Stimulated activated naive B cell treated with anti-CD40 and anti-IgM and Interleukin-4, amounts not matched to agents 10 μg/mL and 1 μg/mL and 100 μg/mL, for 72 hours (primary cell): Measurements from ENCODE around the gene C1QTNF4.

ENCODE experiments used
- ATAC-seq, 2 donors: fragments of 150-1000 bp; cut with Tn5 transposase; replicated peaks; 2 replicates each; pipeline ENCODE4 v1.10.0; 2021; ENCODE audit warnings: moderate library complexity in 1 of 2
- DNase-seq: peaks from one replicate; pipeline ENCODE4 v3.0.0; 2021
- H3K27ac Mint-ChIP-seq: one replicate; pipeline ENCODE4 v1.8.0; 2022; ENCODE audit warnings: mild to moderate bottlenecking, mixed read lengths
- H3K27me3 Mint-ChIP-seq, 2 donors: one replicate each; pipeline ENCODE4 v1.8.0; 2022; ENCODE audit warnings: mixed read lengths in 2 of 2
- H3K36me3 Mint-ChIP-seq, 2 donors: one replicate each; pipeline ENCODE4 v1.8.0; 2022; ENCODE audit warnings: mixed read lengths in 2 of 2, mild to moderate bottlenecking in 1 of 2
- H3K4me1 Mint-ChIP-seq, 2 donors: one replicate each; pipeline ENCODE4 v1.8.0; 2022; ENCODE audit warnings: mixed read lengths in 2 of 2, mild to moderate bottlenecking in 1 of 2
- H3K4me3 Mint-ChIP-seq, 2 donors: one replicate each; pipeline ENCODE4 v1.8.0; 2022; ENCODE audit warnings: mild to moderate bottlenecking in 2 of 2, mixed read lengths in 2 of 2, moderate library complexity in 1 of 2
- H3K9me3 Mint-ChIP-seq, 2 donors: one replicate each; pipeline ENCODE4 v1.8.0; 2022; ENCODE audit warnings: mixed read lengths in 2 of 2, mild to moderate bottlenecking in 1 of 2

C1QTNF4 gene

GRCh38 chr11:47609675-47610074 lies 15.5 kb upstream of the C1QTNF4 start:
- no peak overlapping the region for H3K27ac Mint-ChIP-seq
- DNase-seq, result no peak
- peaks cover 9 to 23% of the 10 kb centered on the region in 2 donors for H3K4me1 Mint-ChIP-seq
- no peak overlapping the region for H3K4me3 Mint-ChIP-seq
- ATAC-seq, result no peak
- no peaks in the 10 kb centered on the region for H3K27me3 Mint-ChIP-seq
- no peaks in the 10 kb centered on the region for H3K9me3 Mint-ChIP-seq
- peaks cover 0 to 20% of the 10 kb centered on the region in 2 donors for H3K36me3 Mint-ChIP-seq

GRCh38 chr11:47607380-47607779 lies 13.2 kb upstream of the C1QTNF4 start:
- H3K36me3 Mint-ChIP-seq, result peaks cover 0 to 20% of the 10 kb centered on the region in 2 donors
- H3K4me1 Mint-ChIP-seq, result peaks cover 9 to 23% of the 10 kb centered on the region in 2 donors
- no peaks in the 10 kb centered on the region for H3K27me3 Mint-ChIP-seq
- no peak for DNase-seq
- no peak overlapping the region for H3K4me3 Mint-ChIP-seq
- ATAC-seq, result no peak
- H3K27ac Mint-ChIP-seq, result no peak overlapping the region
- H3K9me3 Mint-ChIP-seq, result no peaks in the 10 kb centered on the region

GRCh38 chr11:47606731-47607130 lies 12.5 kb upstream of the C1QTNF4 start:
- peaks cover 8 to 17% of the 10 kb centered on the region in 2 donors for H3K4me1 Mint-ChIP-seq
- no peak overlapping the region for H3K4me3 Mint-ChIP-seq
- peaks cover 0 to 20% of the 10 kb centered on the region in 2 donors for H3K36me3 Mint-ChIP-seq
- no peak for DNase-seq
- H3K27me3 Mint-ChIP-seq, result no peaks in the 10 kb centered on the region
- peak in 1 of 2 donors; percentile 36 for ATAC-seq
- no peaks in the 10 kb centered on the region for H3K9me3 Mint-ChIP-seq
- H3K27ac Mint-ChIP-seq, result no peak overlapping the region

GRCh38 chr11:47605921-47606320 lies 11.7 kb upstream of the C1QTNF4 start:
- no peak for ATAC-seq
- Mint-ChIP-seq H3K4me3 (no peak overlapping the region), H3K27ac (no peak overlapping the region), H3K36me3 (peaks cover 0 to 14% of the 10 kb centered on the region in 2 donors), H3K27me3 (no peaks in the 10 kb centered on the region), H3K4me1 (peaks cover 0 to 9% of the 10 kb centered on the region in 2 donors), H3K9me3 (no peaks in the 10 kb centered on the region)
- DNase-seq, result no peak

GRCh38 chr11:47603295-47603694 lies 9.1 kb upstream of the C1QTNF4 start:
- H3K4me1 Mint-ChIP-seq, result peaks cover 0 to 4% of the 10 kb centered on the region in 2 donors

GRCh38 chr11:47599902-47600301 lies 5.7 kb upstream of the C1QTNF4 start:
- H3K4me1 Mint-ChIP-seq, result no peaks in the 10 kb centered on the region
- DNase-seq, result no peak
- peaks cover 12 to 13% of the 10 kb centered on the region in 2 donors for H3K27me3 Mint-ChIP-seq
- no peak overlapping the region for H3K27ac Mint-ChIP-seq
- H3K36me3 Mint-ChIP-seq, result no peaks in the 10 kb centered on the region
- H3K4me3 Mint-ChIP-seq, result no peak overlapping the region
- no peak for ATAC-seq
- H3K9me3 Mint-ChIP-seq, result no peaks in the 10 kb centered on the region

More at GRCh38 chr11:47603295-47603694, 9.1 kb upstream of the C1QTNF4 start:
- ATAC-seq, result no peak
- no peak overlapping the region for H3K4me3 Mint-ChIP-seq
- no peaks in the 10 kb centered on the region for H3K9me3 Mint-ChIP-seq
- H3K27ac Mint-ChIP-seq, result no peak overlapping the region
- peaks cover 0 to 8% of the 10 kb centered on the region in 2 donors for H3K36me3 Mint-ChIP-seq
- DNase-seq, result no peak
- H3K27me3 Mint-ChIP-seq, result peaks cover 0 to 5% of the 10 kb centered on the region in 2 donors

- no peak for ATAC-seq
- Mint-ChIP-seq H3K4me1 (peaks cover 11 to 22% of the 10 kb centered on the region in 2 donors), H3K27ac (no peak overlapping the region), H3K4me3 (no peak overlapping the region), H3K36me3 (no peaks in the 10 kb centered on the region), H3K9me3 (no peaks in the 10 kb centered on the region), H3K27me3 (peaks cover 41 to 50% of the 10 kb centered on the region in 2 donors)
- DNase-seq, result no peak
Measured at GRCh38 chr11:47595967-47596366, 1.8 kb upstream of the C1QTNF4 start.

- H3K27ac Mint-ChIP-seq, result no peak overlapping the region
- peak in 1 of 2 donors; percentile 24 for ATAC-seq
- H3K9me3 Mint-ChIP-seq, result no peaks in the 10 kb centered on the region
- H3K4me1 Mint-ChIP-seq, result peaks cover 11 to 22% of the 10 kb centered on the region in 2 donors
- H3K4me3 Mint-ChIP-seq, result no peak overlapping the region
- no peaks in the 10 kb centered on the region for H3K36me3 Mint-ChIP-seq
- no peak for DNase-seq
- peaks cover 41 to 50% of the 10 kb centered on the region in 2 donors for H3K27me3 Mint-ChIP-seq
Measured at GRCh38 chr11:47595029-47595428, 818 bp upstream of the C1QTNF4 start.

- Mint-ChIP-seq H3K27me3 (peaks cover 36 to 50% of the 10 kb centered on the region in 2 donors), H3K4me1 (peaks cover 11 to 22% of the 10 kb centered on the region in 2 donors), H3K27ac (no peak overlapping the region), H3K4me3 (peak overlapping the region; percentile 48 to 62), H3K9me3 (no peaks in the 10 kb centered on the region), H3K36me3 (peaks cover 0 to under 1% of the 10 kb centered on the region in 2 donors)
- ATAC-seq (no peak), DNase-seq (no peak)
Measured at GRCh38 chr11:47593492-47593933, 698 bp downstream of the C1QTNF4 start.

- DNase-seq (no peak), ATAC-seq (no peak)
- peaks cover 36 to 50% of the 10 kb centered on the region in 2 donors for H3K27me3 Mint-ChIP-seq
- H3K4me3 Mint-ChIP-seq, result no peak overlapping the region
- no peak overlapping the region for H3K27ac Mint-ChIP-seq
- peaks cover 0 to 3% of the 10 kb centered on the region in 2 donors for H3K36me3 Mint-ChIP-seq
- peaks cover 11 to 26% of the 10 kb centered on the region in 2 donors for H3K4me1 Mint-ChIP-seq
- no peaks in the 10 kb centered on the region for H3K9me3 Mint-ChIP-seq
Measured at GRCh38 chr11:47592970-47593369, 1.2 kb downstream of the C1QTNF4 start.

GRCh38 chr11:47592251-47592650 lies 2.0 kb downstream of the C1QTNF4 start:
- Mint-ChIP-seq H3K4me3 (no peak overlapping the region), H3K27me3 (peaks cover 36 to 50% of the 10 kb centered on the region in 2 donors), H3K36me3 (peaks cover 0 to 3% of the 10 kb centered on the region in 2 donors), H3K9me3 (no peaks in the 10 kb centered on the region), H3K4me1 (peaks cover 12 to 30% of the 10 kb centered on the region in 2 donors), H3K27ac (no peak overlapping the region)
- ATAC-seq, result peak; percentile 35 to 39
- no peak for DNase-seq

- DNase-seq, result no peak
- Mint-ChIP-seq H3K36me3 (peaks cover 0 to 3% of the 10 kb centered on the region in 2 donors), H3K9me3 (no peaks in the 10 kb centered on the region), H3K4me1 (peaks cover 12 to 30% of the 10 kb centered on the region in 2 donors), H3K4me3 (no peak overlapping the region), H3K27ac (peak overlapping the region; percentile 9), H3K27me3 (peaks cover 36 to 50% of the 10 kb centered on the region in 2 donors)
- ATAC-seq, result peak; percentile 43 to 52
Measured at GRCh38 chr11:47591764-47592163, 2.4 kb downstream of the C1QTNF4 start.

- H3K4me3 Mint-ChIP-seq, result no peak overlapping the region
- no peaks in the 10 kb centered on the region for H3K9me3 Mint-ChIP-seq
- DNase-seq (no peak), ATAC-seq (no peak)
- peaks cover 12 to 30% of the 10 kb centered on the region in 2 donors for H3K4me1 Mint-ChIP-seq
- peaks cover 7 to 12% of the 10 kb centered on the region in 2 donors for H3K36me3 Mint-ChIP-seq
- H3K27ac Mint-ChIP-seq, result no peak overlapping the region
- peaks cover 28 to 41% of the 10 kb centered on the region in 2 donors for H3K27me3 Mint-ChIP-seq
Measured at GRCh38 chr11:47589977-47590861, 4.0 kb downstream of the C1QTNF4 start.

- no peak overlapping the region for H3K27ac Mint-ChIP-seq
- H3K27me3 Mint-ChIP-seq, result peaks cover 25 to 34% of the 10 kb centered on the region in 2 donors
- ATAC-seq (no peak), DNase-seq (no peak)
- H3K9me3 Mint-ChIP-seq, result no peaks in the 10 kb centered on the region
- peaks cover 13 to 18% of the 10 kb centered on the region in 2 donors for H3K36me3 Mint-ChIP-seq
- H3K4me1 Mint-ChIP-seq, result peaks cover 12 to 30% of the 10 kb centered on the region in 2 donors
- H3K4me3 Mint-ChIP-seq, result no peak overlapping the region
Measured at GRCh38 chr11:47589584-47589976, 4.6 kb downstream of the C1QTNF4 start.

GRCh38 chr11:47589118-47589517 lies 5.1 kb downstream of the C1QTNF4 start:
- Mint-ChIP-seq H3K9me3 (no peaks in the 10 kb centered on the region), H3K27me3 (peaks cover 21 to 30% of the 10 kb centered on the region in 2 donors), H3K36me3 (peaks cover 18 to 23% of the 10 kb centered on the region in 2 donors), H3K4me1 (peaks cover 12 to 30% of the 10 kb centered on the region in 2 donors), H3K4me3 (no peak overlapping the region), H3K27ac (no peak overlapping the region)
- DNase-seq, result no peak
- ATAC-seq, result no peak
